Neural cell (in vitro differentiated cells): Measurements from ENCODE around the gene STK38.
"Not testable (repeated sequence)": the region's sequence is repeated elsewhere in the genome, so short reads cannot be mapped to it uniquely, and the experiment has no call there.

Experiments
- EP300 ChIP-seq: fragments of 450-650 bp; conservative IDR thresholded peaks from 2 replicates; pipeline ENCODE4 v1.6.1; 2014; ENCODE audit warnings: antibody characterized with exemption, mild to moderate bottlenecking, moderate library complexity; ENCODE audit not compliant: poor library complexity, severe bottlenecking
- EZH2 ChIP-seq: fragments of 200-600, 300-800 bp; shearing (Covaris generic), sonication (generic); IDR thresholded peaks from 2 replicates; pipeline ENCODE4 v1.6.1; 2014; ENCODE audit warnings: antibody characterized with exemption, low read length, borderline replicate concordance, mild to moderate bottlenecking; ENCODE audit not compliant: insufficient read depth, poor library complexity, severe bottlenecking
- POLR2AphosphoS5 ChIP-seq: IDR thresholded peaks from 2 replicates; pipeline ENCODE4 v1.6.1; 2012
- SMC3 ChIP-seq: fragments of 450-650 bp; conservative IDR thresholded peaks from 2 replicates; pipeline ENCODE4 v1.6.1; 2014; ENCODE audit warnings: antibody characterized with exemption, mild to moderate bottlenecking, moderate library complexity; ENCODE audit not compliant: poor library complexity
- TF ChIP-seq, protein P1 (sequence below): IDR thresholded peaks from 2 replicates; pipeline ENCODE4 v1.6.1; 2012; ENCODE audit warnings: borderline replicate concordance
- TF ChIP-seq, protein P2 (sequence below): fragments of 450-650 bp; IDR thresholded peaks from 2 replicates; pipeline ENCODE4 v1.5.1; 2014; ENCODE audit warnings: antibody characterized with exemption, mild to moderate bottlenecking, moderate library complexity; ENCODE audit not compliant: poor library complexity, severe bottlenecking

DNA sequence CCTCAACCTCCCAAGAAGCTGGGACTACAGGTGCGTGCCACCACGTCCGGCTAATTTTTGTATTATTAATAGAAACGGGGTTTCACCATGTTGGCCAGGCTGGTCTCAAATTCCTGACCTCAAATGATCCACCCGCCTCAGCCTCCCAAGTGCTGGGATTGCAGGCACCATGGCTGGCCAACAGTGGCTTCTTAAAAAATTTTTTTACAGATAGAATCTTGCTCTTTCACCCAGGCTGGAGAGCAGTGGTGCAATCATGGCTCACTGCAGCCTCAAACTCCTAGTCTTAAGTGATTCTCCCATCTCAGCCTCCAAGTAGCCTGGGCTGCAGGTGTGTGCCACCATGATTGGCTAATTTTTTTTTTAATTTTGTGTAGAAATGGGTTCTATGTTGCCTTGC is 64.0 kb downstream of the STK38 start:
- TF ChIP-seq POLR2AphosphoS5, EP300, SMC3, EZH2: not testable (repeated sequence)
- TF ChIP-seq, protein P1, sequence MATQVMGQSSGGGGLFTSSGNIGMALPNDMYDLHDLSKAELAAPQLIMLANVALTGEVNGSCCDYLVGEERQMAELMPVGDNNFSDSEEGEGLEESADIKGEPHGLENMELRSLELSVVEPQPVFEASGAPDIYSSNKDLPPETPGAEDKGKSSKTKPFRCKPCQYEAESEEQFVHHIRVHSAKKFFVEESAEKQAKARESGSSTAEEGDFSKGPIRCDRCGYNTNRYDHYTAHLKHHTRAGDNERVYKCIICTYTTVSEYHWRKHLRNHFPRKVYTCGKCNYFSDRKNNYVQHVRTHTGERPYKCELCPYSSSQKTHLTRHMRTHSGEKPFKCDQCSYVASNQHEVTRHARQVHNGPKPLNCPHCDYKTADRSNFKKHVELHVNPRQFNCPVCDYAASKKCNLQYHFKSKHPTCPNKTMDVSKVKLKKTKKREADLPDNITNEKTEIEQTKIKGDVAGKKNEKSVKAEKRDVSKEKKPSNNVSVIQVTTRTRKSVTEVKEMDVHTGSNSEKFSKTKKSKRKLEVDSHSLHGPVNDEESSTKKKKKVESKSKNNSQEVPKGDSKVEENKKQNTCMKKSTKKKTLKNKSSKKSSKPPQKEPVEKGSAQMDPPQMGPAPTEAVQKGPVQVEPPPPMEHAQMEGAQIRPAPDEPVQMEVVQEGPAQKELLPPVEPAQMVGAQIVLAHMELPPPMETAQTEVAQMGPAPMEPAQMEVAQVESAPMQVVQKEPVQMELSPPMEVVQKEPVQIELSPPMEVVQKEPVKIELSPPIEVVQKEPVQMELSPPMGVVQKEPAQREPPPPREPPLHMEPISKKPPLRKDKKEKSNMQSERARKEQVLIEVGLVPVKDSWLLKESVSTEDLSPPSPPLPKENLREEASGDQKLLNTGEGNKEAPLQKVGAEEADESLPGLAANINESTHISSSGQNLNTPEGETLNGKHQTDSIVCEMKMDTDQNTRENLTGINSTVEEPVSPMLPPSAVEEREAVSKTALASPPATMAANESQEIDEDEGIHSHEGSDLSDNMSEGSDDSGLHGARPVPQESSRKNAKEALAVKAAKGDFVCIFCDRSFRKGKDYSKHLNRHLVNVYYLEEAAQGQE = not testable (repeated sequence)
- TF ChIP-seq, protein P2, sequence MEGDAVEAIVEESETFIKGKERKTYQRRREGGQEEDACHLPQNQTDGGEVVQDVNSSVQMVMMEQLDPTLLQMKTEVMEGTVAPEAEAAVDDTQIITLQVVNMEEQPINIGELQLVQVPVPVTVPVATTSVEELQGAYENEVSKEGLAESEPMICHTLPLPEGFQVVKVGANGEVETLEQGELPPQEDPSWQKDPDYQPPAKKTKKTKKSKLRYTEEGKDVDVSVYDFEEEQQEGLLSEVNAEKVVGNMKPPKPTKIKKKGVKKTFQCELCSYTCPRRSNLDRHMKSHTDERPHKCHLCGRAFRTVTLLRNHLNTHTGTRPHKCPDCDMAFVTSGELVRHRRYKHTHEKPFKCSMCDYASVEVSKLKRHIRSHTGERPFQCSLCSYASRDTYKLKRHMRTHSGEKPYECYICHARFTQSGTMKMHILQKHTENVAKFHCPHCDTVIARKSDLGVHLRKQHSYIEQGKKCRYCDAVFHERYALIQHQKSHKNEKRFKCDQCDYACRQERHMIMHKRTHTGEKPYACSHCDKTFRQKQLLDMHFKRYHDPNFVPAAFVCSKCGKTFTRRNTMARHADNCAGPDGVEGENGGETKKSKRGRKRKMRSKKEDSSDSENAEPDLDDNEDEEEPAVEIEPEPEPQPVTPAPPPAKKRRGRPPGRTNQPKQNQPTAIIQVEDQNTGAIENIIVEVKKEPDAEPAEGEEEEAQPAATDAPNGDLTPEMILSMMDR = not testable (repeated sequence)
